ENCODE results near the gene TTLL9.

GRCh38 chr20:31831211-31831610 is 39.2 kb upstream of the TTLL9 start:
- TF ChIP-seq CHD1 (IDR thresholded peaks at IDR 0.05; ENCODE audit: low read depth, low read length), result no peak
- no peak for TF ChIP-seq POLR2AphosphoS5 (IDR thresholded peaks at IDR 0.05; ENCODE audit: low read length)
- TF ChIP-seq CTCF (IDR thresholded peaks at IDR 0.05 in 2 of 3, conservative IDR thresholded peaks at IDR 0.05 in 1 of 3; ENCODE audit: control insufficient read depth in 2 of 3, extremely low read depth in 1 of 3, insufficient read depth in 1 of 3, low read depth in 3 of 3, low read length in 3 of 3), result no peak
- TF ChIP-seq ETV6 (conservative IDR thresholded peaks at IDR 0.05 in 1 of 2, IDR thresholded peaks at IDR 0.05 in 1 of 2; ENCODE audit: borderline replicate concordance in 1 of 2, low read depth in 1 of 2), result no peak
- TF ChIP-seq ZNF207 (IDR thresholded peaks at IDR 0.05; ENCODE audit: borderline replicate concordance), result no peak
- TF ChIP-seq SMAD5 (IDR thresholded peaks at IDR 0.05; ENCODE audit: low read depth), result no peak
- no peak for TF ChIP-seq RBBP5 (conservative IDR thresholded peaks at IDR 0.05)
